ENCODE measurements around the gene BMI1.

Gene BMI1

DNA sequence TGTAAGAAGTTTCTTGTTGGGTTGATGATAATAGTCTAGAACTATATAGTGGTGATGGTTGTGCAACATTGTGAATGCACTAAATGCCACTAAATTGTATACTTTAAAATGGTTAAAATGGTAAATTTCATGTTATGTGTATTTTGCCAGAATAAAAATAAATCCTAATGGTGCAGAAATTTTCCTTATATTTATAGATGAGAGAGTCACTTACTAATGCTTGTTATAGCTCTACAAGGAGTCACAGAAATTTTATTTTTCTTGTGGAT is 45.5 kb downstream of the BMI1 start:
- H3K4me3 ChIP-seq (ENCODE audit: low read depth, low read length) = no peak overlapping the region

DNA sequence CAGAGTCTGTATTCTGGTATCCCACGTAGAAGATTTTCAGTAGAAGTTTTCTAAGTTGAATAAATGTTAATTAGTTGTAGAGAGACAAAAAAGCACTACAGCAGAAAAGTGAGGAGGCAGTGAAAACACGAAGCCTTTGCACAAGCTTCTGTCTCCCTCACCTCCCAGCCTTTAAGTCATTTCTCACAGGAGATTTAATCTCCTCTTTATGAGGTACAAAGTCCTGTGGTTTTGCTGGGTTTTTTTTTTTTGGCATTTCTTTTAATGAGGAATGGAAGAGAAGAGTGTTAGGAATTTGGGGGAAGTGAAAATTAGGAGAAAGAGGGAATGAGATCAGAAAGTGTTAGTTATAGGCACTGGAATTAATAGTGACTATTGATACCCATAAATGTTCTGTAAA is 45.9 kb downstream of the BMI1 start:
- no peak overlapping the region for H3K4me3 ChIP-seq (ENCODE audit: low read depth, low read length)

DNA sequence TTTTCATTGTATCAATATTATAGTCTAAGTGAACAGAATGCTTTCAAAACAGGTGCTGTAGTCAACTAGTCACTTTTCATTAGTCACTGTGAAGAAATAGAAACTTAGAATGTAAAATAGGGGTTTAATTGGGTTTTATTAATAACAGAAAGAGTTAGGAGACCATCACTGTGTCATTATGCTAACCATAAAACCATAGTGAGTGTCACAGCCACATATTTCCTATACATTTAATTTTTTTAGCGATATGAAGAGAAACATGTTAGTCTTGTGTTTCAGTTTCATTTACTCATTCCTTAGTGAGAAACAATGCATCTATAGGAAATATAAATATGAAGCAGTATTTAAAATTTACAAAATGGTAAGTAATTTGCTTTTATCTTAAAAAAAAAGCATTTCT is 46.6 kb downstream of the BMI1 start:
- H3K4me3 ChIP-seq (ENCODE audit: low read depth, low read length) = no peak overlapping the region

DNA sequence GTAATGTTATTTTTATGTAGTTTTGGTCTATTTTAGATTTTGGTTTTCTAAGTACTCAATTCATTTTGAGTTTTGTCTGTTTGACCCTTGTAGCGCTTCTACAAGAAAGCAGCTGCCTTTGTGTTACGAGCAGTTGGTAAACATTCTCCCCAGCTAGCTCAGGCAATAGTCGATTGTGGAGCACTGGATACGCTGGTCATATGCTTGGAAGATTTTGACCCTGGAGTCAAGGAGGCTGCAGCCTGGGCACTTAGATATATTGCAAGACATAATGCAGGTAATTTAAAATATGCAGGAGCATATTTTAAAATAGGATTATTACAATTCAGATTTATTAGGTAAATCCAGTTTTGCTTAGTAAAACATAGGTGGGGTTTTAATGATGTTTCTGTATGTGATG is 47.5 kb downstream of the BMI1 start:
- no peak overlapping the region for H3K4me3 ChIP-seq (ENCODE audit: low read depth, low read length)

DNA sequence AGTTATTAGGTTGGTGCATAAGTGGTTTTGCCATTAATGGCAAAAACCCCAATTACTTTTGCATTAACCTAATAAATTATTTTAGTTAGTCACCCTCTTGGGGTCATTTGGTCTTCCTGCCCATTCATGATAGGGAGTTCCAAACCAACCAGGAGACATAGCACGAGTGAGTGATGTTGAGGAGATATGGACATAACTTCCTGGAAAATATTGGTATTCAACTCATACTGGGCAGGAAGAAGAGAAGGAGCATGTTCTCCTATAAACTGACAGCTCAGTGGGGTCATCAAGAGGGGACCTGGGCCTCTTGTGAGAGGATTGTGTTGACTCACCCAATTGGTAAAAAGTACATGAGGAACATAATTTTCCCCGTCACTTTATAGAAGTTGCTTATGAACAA is 48.1 kb downstream of the BMI1 start:
- no peak overlapping the region for H3K4me3 ChIP-seq (ENCODE audit: low read depth, low read length)

DNA sequence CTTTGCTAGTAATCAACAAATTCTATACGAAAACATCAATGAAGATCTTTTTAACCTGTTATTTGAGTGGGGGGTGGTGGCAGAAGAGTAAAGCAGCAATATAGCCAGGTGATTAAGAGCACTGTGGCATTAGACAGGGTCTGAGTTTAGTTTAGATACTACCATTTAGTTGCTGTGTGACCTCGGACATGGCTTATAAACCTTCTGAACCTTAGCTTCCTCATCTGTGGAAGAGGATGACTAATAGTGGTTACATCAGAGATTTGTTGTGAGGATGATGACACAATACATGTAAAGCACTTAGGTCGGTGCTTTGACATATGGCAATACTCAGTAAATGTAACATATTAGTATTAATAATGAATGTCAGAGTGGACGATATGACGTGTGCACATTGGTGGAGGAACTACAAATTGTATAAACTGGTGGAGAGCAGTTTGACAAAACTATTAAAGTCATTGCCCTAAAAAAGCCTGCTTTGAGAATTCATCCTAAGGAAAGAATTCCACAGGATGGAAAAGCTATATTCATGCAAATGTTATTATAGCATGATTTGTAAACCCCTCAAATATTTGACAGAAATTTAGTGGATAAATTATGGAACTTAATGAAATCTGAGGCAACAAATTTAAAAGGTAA is 48.7 kb downstream of the BMI1 start:
- H3K4me3 ChIP-seq (ENCODE audit: low read depth, low read length) = no peak overlapping the region

DNA sequence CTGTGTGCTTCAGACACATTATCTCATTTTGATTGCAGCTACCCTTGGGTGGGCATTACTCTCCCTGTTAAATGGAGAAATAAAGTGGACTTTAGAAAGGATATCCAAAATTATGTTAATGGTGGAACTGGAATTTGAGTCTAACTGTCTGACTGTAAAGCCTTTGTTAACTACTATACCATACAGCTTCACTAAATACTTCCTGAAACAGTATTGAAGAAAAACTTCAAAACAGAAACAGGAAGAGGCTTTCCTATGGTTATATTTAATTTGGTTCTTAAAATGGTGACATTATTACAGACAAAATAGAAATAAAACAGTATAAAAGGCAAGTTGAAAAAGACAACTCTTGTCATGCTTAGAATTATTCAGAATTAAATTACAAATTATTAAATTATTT is 49.4 kb downstream of the BMI1 start:
- H3K4me3 ChIP-seq (ENCODE audit: low read depth, low read length) = no peak overlapping the region

DNA sequence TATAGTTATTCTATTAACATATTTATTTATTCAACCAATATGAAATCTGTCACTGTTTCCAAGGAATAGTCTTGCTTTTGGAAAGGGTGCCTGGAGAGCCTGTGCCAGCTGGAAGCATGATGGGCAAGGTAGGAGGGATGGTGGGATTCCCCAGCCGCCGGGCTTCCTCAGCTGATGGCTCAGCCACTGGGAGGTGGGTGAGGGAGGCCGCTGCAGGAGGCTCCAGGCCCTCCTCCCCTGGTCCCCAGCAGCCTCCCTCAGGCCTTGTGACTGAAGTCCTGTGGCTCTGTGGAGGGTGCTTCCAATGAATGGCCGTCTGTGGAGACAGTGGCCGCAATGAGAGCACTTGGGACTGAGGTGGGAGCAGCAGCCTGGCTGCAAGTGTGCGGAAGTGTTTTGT is 51.4 kb downstream of the BMI1 start:
- H3K4me3 ChIP-seq (ENCODE audit: low read depth, low read length) = no peak overlapping the region

DNA sequence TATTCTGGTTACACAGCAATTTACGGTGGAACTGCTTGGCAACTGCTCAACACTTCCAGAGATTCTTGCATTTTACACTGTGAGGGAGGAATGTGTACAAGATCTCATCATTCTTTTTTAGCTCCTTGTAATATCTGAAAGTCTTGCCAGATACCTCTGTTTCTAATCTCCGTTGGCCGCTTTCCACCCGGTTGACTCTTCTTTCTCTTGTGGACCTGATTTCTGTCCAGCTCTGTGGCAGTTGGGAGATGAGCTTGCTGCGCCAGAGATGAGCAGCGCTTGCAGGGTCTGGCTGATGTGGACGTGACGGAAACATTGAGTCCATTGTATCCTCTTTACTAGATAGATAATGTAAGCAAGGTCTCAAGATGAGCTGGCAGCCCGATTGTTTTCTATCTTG is 52.0 kb downstream of the BMI1 start:
- no peak overlapping the region for H3K4me3 ChIP-seq (ENCODE audit: low read depth, low read length)

DNA sequence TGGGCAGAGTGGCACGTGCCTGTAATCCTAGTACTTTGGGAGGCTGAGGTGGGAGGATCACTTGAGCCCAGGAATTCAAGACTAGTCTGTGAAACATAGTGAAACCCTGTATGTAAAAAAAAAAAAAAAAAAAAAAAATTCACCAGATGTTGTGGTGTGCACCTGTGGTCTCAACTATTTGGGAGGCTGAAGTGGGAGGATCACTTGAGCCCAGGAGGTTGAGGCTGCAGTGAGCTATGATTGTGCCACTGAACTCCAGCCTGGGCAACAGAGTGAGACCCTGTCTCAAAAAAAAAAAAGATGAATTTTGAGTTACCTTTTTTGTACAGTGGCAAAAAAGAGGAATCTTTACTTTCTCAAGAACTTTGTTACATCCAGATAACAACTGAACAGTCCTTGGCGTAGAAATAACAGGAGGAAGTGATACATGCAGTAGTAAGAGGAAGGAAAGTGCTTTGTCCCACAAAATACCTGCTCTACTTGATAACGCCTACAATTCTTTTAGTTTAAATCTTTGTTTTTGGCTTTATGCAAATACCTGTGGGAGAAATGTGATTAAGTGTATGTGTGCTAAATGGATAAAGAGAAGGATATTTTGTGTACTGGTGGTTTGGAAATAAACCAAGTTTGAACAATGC is 53.7 kb downstream of the BMI1 start:
- H3K4me3 ChIP-seq (ENCODE audit: low read depth, low read length) = no peak overlapping the region

DNA sequence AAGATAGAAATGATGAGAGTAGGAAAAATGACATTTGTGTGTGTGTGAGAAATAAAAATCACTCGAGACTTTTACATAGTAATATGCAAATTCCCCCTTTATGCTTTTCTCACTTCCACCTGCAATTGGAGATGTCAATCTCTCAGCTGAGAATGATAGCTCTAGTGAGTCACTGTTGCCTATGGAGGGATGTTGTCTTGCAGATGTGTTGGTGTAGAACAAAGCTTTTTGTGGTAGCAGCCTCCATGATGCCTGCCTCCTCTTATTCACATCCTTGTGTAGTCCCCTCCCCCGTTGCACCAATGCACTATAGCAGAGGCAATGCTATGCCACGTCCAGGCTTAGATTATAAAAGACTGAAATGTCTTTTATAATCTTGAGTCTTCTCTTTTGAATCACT is 58.2 kb downstream of the BMI1 start:
- H3K4me3 ChIP-seq (ENCODE audit: low read depth, low read length) = no peak overlapping the region

Data from iPS-11a (cell line).